Heart right ventricle (tissue), 16 donors: ENCODE results near the gene SLC25A47. TPM values are rescaled to one million over a fixed set of nuclear protein-coding genes. Genes with fewer than 3 reads are reported as not detected.

ENCODE experiments used
- ATAC-seq, 8 donors: fragments of 200-7000 bp; cut with Tn5 transposase; one replicate each; pipeline ENCODE4 v1.9.1; 2020; ENCODE audit warnings: mild to moderate bottlenecking in 8 of 8, moderate library complexity in 8 of 8, moderate number of reproducible peaks in 1 of 8
- DNase-seq, 2 donors: peaks; one replicate each; pipeline ENCODE4 v3.0.0-alpha.2; 2020
- H3K27ac ChIP-seq, 10 donors: fragments of 200-600 bp; sonication (generic) in 2 of 10; one replicate each; pipeline versions ENCODE4 v1.5.0 to v1.8.0; 2020 to 2022; ENCODE audit warnings: mild to moderate bottlenecking in 3 of 10
- H3K27me3 ChIP-seq, 7 donors: fragments of 200-600 bp; one replicate each; pipeline ENCODE4 v1.8.0; 2021 to 2022; ENCODE audit warnings: mild to moderate bottlenecking in 2 of 7
- H3K36me3 ChIP-seq, 9 donors: fragments of 200-600 bp; sonication (generic) in 1 of 9; one replicate each; pipeline versions ENCODE4 v1.5.0 to v1.8.0; 2020 to 2022; ENCODE audit warnings: mild to moderate bottlenecking in 2 of 9
- H3K4me1 ChIP-seq, 9 donors: fragments of 200-600 bp; sonication (generic) in 1 of 9; one replicate each; pipeline versions ENCODE4 v1.5.0 to v1.8.0; 2020 to 2022; ENCODE audit warnings: mild to moderate bottlenecking in 4 of 9
- H3K4me3 ChIP-seq, 10 donors: fragments of 200-600 bp; sonication (generic) in 2 of 10; one replicate each; pipeline versions ENCODE4 v1.5.0 to v1.8.0; 2020 to 2022; ENCODE audit warnings: mild to moderate bottlenecking in 7 of 10, moderate library complexity in 2 of 10
- H3K9me3 ChIP-seq, 11 donors: fragments of 200-600 bp in 10 of 11; sonication (generic) in 2 of 11; one replicate each; pipeline versions ENCODE4 v1.5.0 to v1.8.0; 2013 to 2022; ENCODE audit warnings: mild to moderate bottlenecking in 2 of 11, control low read depth in 1 of 11, moderate library complexity in 1 of 11
- CTCF ChIP-seq, 9 donors: fragments of 200-600 bp; sonication (generic) in 2 of 9; IDR thresholded peaks; one replicate each; pipeline versions ENCODE4 v1.5.0 to v1.8.0; 2021 to 2022; ENCODE audit warnings: antibody characterized with exemption in 9 of 9, mild to moderate bottlenecking in 5 of 9, moderate library complexity in 1 of 9
- WGBS, 2 donors: extraction: QIAGEN DNeasy Blood & Tissue Kit; methylation state at CpG; one replicate each; pipeline ENCODE4 v1.1.7; 2013; ENCODE audit warnings: inconsistent platforms in 1 of 2; 5-methylcytosine and 5-hydroxymethylcytosine counted together
- intact Hi-C, 10 donors: fragments of 100-400 bp; cut with DNase I; formaldehyde crosslinking; loops; one replicate each; pipeline versions ENCODE4 v1.11.1 to v1.14.2; 2022
- long read RNA-seq, 3 donors: library from polyadenylated mRNA; unstranded; transcript quantifications; one replicate each; pipeline ENCODE4 v2.0.0, GENCODE V29; 2020 to 2021
- polyA plus RNA-seq, 2 donors: library from polyadenylated mRNA; stranded (reverse); fragments of 200-250 nt; gene quantifications; one replicate each; pipeline ENCODE4 v1.2.3, GENCODE V29; 2013
- total RNA-seq, 10 donors: library from RNA; stranded (reverse); fragmentation: NEBNext Ultra II Directional in 3 of 10; extraction: Animal tissue kit (Norgen Biotek cat#: 25700) in 3 of 10; gene quantifications; one replicate each; pipeline versions ENCODE4 v1.2.1 to v1.2.4, GENCODE V29; 2021 to 2023
- donor health status: Arrhythmogenic right ventricular cardiomyopathy.
- donor health status: ischemic (EF 13 %, LVEDD 7.1; RV severe dilation, severe dysfunction).
- donor health status: healthy with polysubstance abuse.
- donor health status: DM: no; HTN: yes; CAD: no.
- donor health status: DM: no; HTN: no; CAD: no.
- donor health status: ischemic (EF 25% LVEDD 6.9; RV normal size, moderate dysfunction).
- donor health status: ischemic (EF 25% LVEDD 5.7; RV mildly dilated, moderate dysfunction).
- donor health status: healthy.
- donor health status: DM: yes; HTN: yes; CAD: no.
- donor health status: Ischemic cardiomyopathy.
- donor health status: ischemic (EF 35%, LVEDD 5.7; RV mildly dilated, moderate dysfunction).
- donor health status: nonischemic (EF 11% LVEDD 7.7; RV severe dilation, severe dysfunction).
- donor health status: DM: yes; HTN: yes; CAD: no.
- donor health status: PGD.
- donor health status: ischemic (EF 29% LVEDD 5.4; RV normal size, mild dysfunction).
- donor health status: nonischemic (EF 23%, LVEDD 6.1; RV moderate dilation, normal function).

SLC25A47 gene
- total RNA-seq (not detected), polyA plus RNA-seq (not detected)
- long read RNA-seq, donor 1 = 0 reads
- long read RNA-seq, donor 2 = 0 reads
- long read RNA-seq, donor 3 = 0 reads

GRCh38 chr14:100323121-100323941 lies at the start of gene SLC25A47:
Gene SLC25A47, plus strand, starts transcription at chr14:100323339. Its CDS starts 76 bp downstream, at chr14:100323415.
- H3K4me3 ChIP-seq = no peak within 1 kb of the TSS
- DNase-seq (no peak), ATAC-seq (no peak)
- H3K36me3 ChIP-seq = no peaks in the 10 kb centered on the region
- TF ChIP-seq CTCF (IDR thresholded peaks at IDR 0.05) = no peak
- H3K27me3 ChIP-seq = no peaks in the 10 kb centered on the region
- intact Hi-C loops = no loop called here
- no peaks in the 10 kb centered on the region for H3K9me3 ChIP-seq
- H3K27ac ChIP-seq = no peak within 1 kb of the TSS
- H3K4me1 ChIP-seq = peaks cover 0 to 7% (median 3%) of the 10 kb centered on the region in 9 donors
- WGBS, 2 donors = 93% methylated on average over 15 to 16 of the region's 16 CpGs

GRCh38 chr14:100274250-100274649 lies 48.9 kb upstream of the SLC25A47 start:
- Histone ChIP-seq H3K9me3 (no peaks in the 10 kb centered on the region), H3K36me3 (peaks cover 0 to 35% (median 0%) of the 10 kb centered on the region in 9 donors), H3K27me3 (no peaks in the 10 kb centered on the region), H3K4me3 (no peak overlapping the region), H3K27ac (no peak overlapping the region), H3K4me1 (peaks cover 0 to 47% (median 31%) of the 10 kb centered on the region in 9 donors)
- TF ChIP-seq CTCF (IDR thresholded peaks at IDR 0.05) = no peak
- DNase-seq = no peak
- WGBS, 2 donors = 95 to 96% methylated on average over 4 of the region's 4 CpGs
- no peak for ATAC-seq
- intact Hi-C loops = no loop called here

- DNase-seq (no peak), ATAC-seq (no peak)
- Histone ChIP-seq H3K27me3 (no peaks in the 10 kb centered on the region), H3K36me3 (peaks cover 0 to 38% (median 0%) of the 10 kb centered on the region in 9 donors), H3K27ac (no peak overlapping the region), H3K4me1 (peaks cover 0 to 51% (median 24%) of the 10 kb centered on the region in 9 donors), H3K4me3 (no peak overlapping the region), H3K9me3 (no peaks in the 10 kb centered on the region)
- WGBS, 2 donors = 70 to 75% methylated on average over 7 of the region's 7 CpGs
- intact Hi-C loops = loop anchor here in 1 of 10 donors (5.0 kb wide), 1 partner anchor 33 kb away; no protein-coding TSS in a partner anchor
- no peak for TF ChIP-seq CTCF (IDR thresholded peaks at IDR 0.05)
Measured at GRCh38 chr14:100275214-100275613, 47.9 kb upstream of the SLC25A47 start.

- Histone ChIP-seq H3K4me3 (no peak overlapping the region), H3K4me1 (peaks cover 0 to 64% (median 18%) of the 10 kb centered on the region in 9 donors), H3K36me3 (peaks cover 0 to 53% (median 0%) of the 10 kb centered on the region in 9 donors), H3K27me3 (no peaks in the 10 kb centered on the region), H3K27ac (no peak overlapping the region), H3K9me3 (no peaks in the 10 kb centered on the region)
- no peak for DNase-seq
- TF ChIP-seq CTCF (IDR thresholded peaks at IDR 0.05) = peak in 4 of 9 donors; percentile 12 to 28 (median 20)
- 67 to 74% methylated on average over 8 of the region's 8 CpGs for WGBS, 2 donors
- intact Hi-C loops = loop anchor here in 1 of 10 donors (5.0 kb wide), 1 partner anchor 36 kb away; no protein-coding TSS in a partner anchor
- peak in 4 of 8 donors; percentile 20 to 66 (median 26) for ATAC-seq
Measured at GRCh38 chr14:100278702-100279101, 44.4 kb upstream of the SLC25A47 start.
